Stimulated activated CD4-positive, alpha-beta T cell treated with anti-CD3 and anti-CD28 coated beads, Interleukin-15, amount 100 ng/mL, for 1 hour (primary cell): ENCODE data around the gene ANXA11.

Experiments used
- DNase-seq, 2 donors: peaks; one replicate each; pipeline ENCODE4 v3.0.0-alpha.2; 2020; ENCODE audit warnings: low read depth in 1 of 2, low spot score in 1 of 2

The ANXA11 gene

GRCh38 chr10:80108576-80109239, 96.6 kb downstream of the ANXA11 start:
- DNase-seq: no peak

GRCh38 chr10:80104066-80104926, 101.0 kb downstream of the ANXA11 start:
- DNase-seq: no peak
